Measurements from ENCODE around the gene SELENOT. TPM values are rescaled to one million over a fixed set of nuclear protein-coding genes. Genes with fewer than 3 reads are reported as not detected.

Gene SELENOT
- polyA plus RNA-seq, 3 donors = 210 to 549 (median 492) TPM

DNA sequence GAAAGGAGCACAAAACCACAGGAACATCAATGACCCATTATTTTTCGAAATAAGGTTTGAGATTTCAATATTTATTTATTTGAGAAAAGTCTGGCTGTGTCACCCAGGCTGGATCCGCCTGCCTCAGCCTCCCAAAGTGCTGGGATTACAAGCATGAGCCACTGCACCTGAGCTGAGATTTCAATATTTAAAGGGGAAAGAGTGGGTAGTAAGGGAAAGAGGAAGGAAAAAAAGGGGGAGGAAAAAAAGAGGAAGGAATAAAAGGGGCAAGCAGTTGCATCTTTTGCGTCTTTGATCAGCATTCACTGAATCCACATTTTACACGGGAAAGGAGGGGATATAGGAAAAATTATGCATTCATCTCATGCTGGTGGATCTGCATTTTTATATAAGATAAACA lies 53.2 kb downstream of the SELENOT start:
- Histone ChIP-seq H3K27ac (ENCODE audit: low read depth in 1 of 2, low read length in 2 of 2) (no peak overlapping the region), H3K9ac (ENCODE audit: insufficient read depth, low read length, poor library complexity, severe bottlenecking) (no peak overlapping the region), H2AFZ (ENCODE audit: insufficient read depth, low read depth, low read length, poor library complexity, severe bottlenecking) (no peak overlapping the region), H4K20me1 (ENCODE audit: insufficient read depth, low read length) (no peaks in the 10 kb centered on the region), H3K36me3 (replicated peaks in 1 of 2; ENCODE audit: control insufficient read depth in 1 of 2, insufficient read depth in 2 of 2, low read length in 2 of 2) (no peaks in the 10 kb centered on the region), H3K79me2 (ENCODE audit: insufficient read depth, low read length) (no peaks in the 10 kb centered on the region), H3K4me2 (replicated peaks; ENCODE audit: extremely low read depth, low read length, poor library complexity, severe bottlenecking) (peak overlapping the region; percentile 10), H3K4me3 (replicated peaks in 1 of 3; ENCODE audit: low read depth in 2 of 3, low read length in 3 of 3) (no peak overlapping the region), H3K4me1 (ENCODE audit: control insufficient read depth in 1 of 2, insufficient read depth in 2 of 2, low read length in 2 of 2) (peaks cover 12 to 19% of the 10 kb centered on the region in 2 donors), H3K27me3 (ENCODE audit: control insufficient read depth in 2 of 2, insufficient read depth in 2 of 2, low read length in 2 of 2) (no peaks in the 10 kb centered on the region), H3K9me3 (replicated peaks in 1 of 2; ENCODE audit: control insufficient read depth in 1 of 2, insufficient read depth in 1 of 2, low read length in 2 of 2) (no peaks in the 10 kb centered on the region)
- 63% methylated on average over 1 of the region's 4 CpGs for WGBS (ENCODE audit: insufficient coverage)
- Mint-ChIP-seq H3K27ac (peak overlapping the region in 1 of 7 donors; percentile 71), H3K36me3 (no peaks in the 10 kb centered on the region), H3K4me1 (peaks cover 17% of the 10 kb centered on the region), H3K27me3 (ENCODE audit: low read depth in 3 of 3) (peaks cover 0 to 6% (median 3%) of the 10 kb centered on the region in 3 donors), H3K4me3 (peak overlapping the region in 1 of 2 donors; percentile 58), H3K9me3 (peaks cover 0 to 3% (median 0%) of the 10 kb centered on the region in 7 donors)
- TF ChIP-seq, protein P1, sequence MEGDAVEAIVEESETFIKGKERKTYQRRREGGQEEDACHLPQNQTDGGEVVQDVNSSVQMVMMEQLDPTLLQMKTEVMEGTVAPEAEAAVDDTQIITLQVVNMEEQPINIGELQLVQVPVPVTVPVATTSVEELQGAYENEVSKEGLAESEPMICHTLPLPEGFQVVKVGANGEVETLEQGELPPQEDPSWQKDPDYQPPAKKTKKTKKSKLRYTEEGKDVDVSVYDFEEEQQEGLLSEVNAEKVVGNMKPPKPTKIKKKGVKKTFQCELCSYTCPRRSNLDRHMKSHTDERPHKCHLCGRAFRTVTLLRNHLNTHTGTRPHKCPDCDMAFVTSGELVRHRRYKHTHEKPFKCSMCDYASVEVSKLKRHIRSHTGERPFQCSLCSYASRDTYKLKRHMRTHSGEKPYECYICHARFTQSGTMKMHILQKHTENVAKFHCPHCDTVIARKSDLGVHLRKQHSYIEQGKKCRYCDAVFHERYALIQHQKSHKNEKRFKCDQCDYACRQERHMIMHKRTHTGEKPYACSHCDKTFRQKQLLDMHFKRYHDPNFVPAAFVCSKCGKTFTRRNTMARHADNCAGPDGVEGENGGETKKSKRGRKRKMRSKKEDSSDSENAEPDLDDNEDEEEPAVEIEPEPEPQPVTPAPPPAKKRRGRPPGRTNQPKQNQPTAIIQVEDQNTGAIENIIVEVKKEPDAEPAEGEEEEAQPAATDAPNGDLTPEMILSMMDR (IDR thresholded peaks at IDR 0.05) = no peak
- intact Hi-C loops (cut with micrococcal nuclease) = no loop called here
- DNase-seq = peak in 1 of 3 donors; percentile 24

DNA sequence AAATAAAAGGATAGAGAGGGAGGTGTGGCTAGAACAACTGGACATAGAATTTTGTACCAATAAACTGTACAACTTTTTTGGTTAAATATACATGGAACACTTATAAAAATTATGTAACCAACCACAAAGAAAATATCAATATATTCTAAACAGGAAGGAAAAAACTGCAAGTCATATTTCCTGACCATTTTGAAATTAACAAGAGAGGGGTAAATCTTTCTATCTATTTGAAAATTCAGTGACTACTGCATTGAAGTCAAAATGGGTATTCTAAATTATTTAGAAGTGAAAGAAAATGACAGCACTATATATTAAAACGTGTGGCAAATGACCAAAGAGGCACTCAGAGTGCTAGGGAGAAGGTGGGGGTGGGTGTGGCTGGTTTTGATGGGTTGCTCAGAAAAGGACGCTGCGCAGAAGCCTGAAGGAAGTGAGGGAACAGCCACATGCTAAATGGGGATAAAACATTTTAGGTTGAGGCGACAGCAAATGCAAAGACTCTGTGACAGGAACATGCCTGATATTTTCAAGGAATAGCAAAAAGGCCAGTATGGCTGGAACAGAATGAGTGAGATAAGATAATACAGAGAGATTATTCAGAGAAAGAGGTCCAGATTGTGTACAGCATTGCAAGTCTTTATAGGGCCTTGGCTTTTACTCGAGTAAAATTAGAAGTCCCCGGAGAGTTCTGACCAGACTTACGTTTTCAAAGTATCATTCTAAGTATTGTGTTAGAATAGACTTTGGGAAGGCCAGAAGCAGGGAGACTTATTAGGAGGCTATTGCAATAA lies 59.5 kb downstream of the SELENOT start:
- H3K9me3 Mint-ChIP-seq = peaks cover 0 to 3% (median 0%) of the 10 kb centered on the region in 7 donors
- 39% methylated on average over 7 of the region's 7 CpGs for WGBS (ENCODE audit: insufficient coverage)
- intact Hi-C loops (cut with micrococcal nuclease) = no loop called here
- no peaks in the 10 kb centered on the region for H3K36me3 Mint-ChIP-seq
- H3K9ac ChIP-seq (ENCODE audit: insufficient read depth, low read length, poor library complexity, severe bottlenecking) = no peak overlapping the region
- H3K27ac ChIP-seq (ENCODE audit: low read depth in 1 of 2, low read length in 2 of 2) = peak overlapping the region in 1 of 2 donors; percentile 49
- H3K9me3 ChIP-seq (replicated peaks in 1 of 2; ENCODE audit: control insufficient read depth in 1 of 2, insufficient read depth in 1 of 2, low read length in 2 of 2) = no peaks in the 10 kb centered on the region
- H3K36me3 ChIP-seq (replicated peaks in 1 of 2; ENCODE audit: control insufficient read depth in 1 of 2, insufficient read depth in 2 of 2, low read length in 2 of 2) = no peaks in the 10 kb centered on the region
- H3K79me2 ChIP-seq (ENCODE audit: insufficient read depth, low read length) = no peaks in the 10 kb centered on the region
- H4K20me1 ChIP-seq (ENCODE audit: insufficient read depth, low read length) = no peaks in the 10 kb centered on the region
- H2AFZ ChIP-seq (ENCODE audit: insufficient read depth, low read depth, low read length, poor library complexity, severe bottlenecking) = peak overlapping the region; percentile 43
- H3K4me2 ChIP-seq (replicated peaks; ENCODE audit: extremely low read depth, low read length, poor library complexity, severe bottlenecking) = peak overlapping the region; percentile 56
- no peaks in the 10 kb centered on the region for H3K27me3 ChIP-seq (ENCODE audit: control insufficient read depth in 2 of 2, insufficient read depth in 2 of 2, low read length in 2 of 2)
- H3K27ac Mint-ChIP-seq = peak overlapping the region; percentile 39 to 84 (median 61)
- peaks cover 30% of the 10 kb centered on the region for H3K4me1 Mint-ChIP-seq
- H3K4me3 Mint-ChIP-seq = peak overlapping the region in 1 of 2 donors; percentile 70
- peak; percentile 5 to 10 (median 10) for DNase-seq
- peaks cover 0 to 8% (median 2%) of the 10 kb centered on the region in 3 donors for H3K27me3 Mint-ChIP-seq (ENCODE audit: low read depth in 3 of 3)
- peak overlapping the region in 1 of 3 experiments; percentile 38 for H3K4me3 ChIP-seq (replicated peaks in 1 of 3; ENCODE audit: low read depth in 2 of 3, low read length in 3 of 3)
- TF ChIP-seq, protein P1 (IDR thresholded peaks at IDR 0.05) = no peak
- peaks cover 22 to 29% of the 10 kb centered on the region in 2 donors for H3K4me1 ChIP-seq (ENCODE audit: control insufficient read depth in 1 of 2, insufficient read depth in 2 of 2, low read length in 2 of 2)
